ENCODE data around the gene ATAD3C.
"Not testable (repeated sequence)": the region's sequence is repeated elsewhere in the genome, so short reads cannot be mapped to it uniquely, and the experiment has no call there.

The ATAD3C gene

GRCh38 chr1:1504777-1505365, 55.4 kb downstream of the ATAD3C start:
- TF ChIP-seq CTCF (IDR thresholded peaks at IDR 0.05; ENCODE audit: low read depth, low read length, missing control alignments) = peak; percentile 63
- not testable (repeated sequence) for H3K4me3 ChIP-seq (ENCODE audit: low read depth, low read length); DNase-seq (ENCODE audit: low read depth)

GRCh38 chr1:1505366-1505798, 55.9 kb downstream of the ATAD3C start:
- TF ChIP-seq CTCF (IDR thresholded peaks at IDR 0.05; ENCODE audit: low read depth, low read length, missing control alignments) = peak; percentile 34
- DNase-seq (ENCODE audit: low read depth); H3K4me3 ChIP-seq (ENCODE audit: low read depth, low read length): not testable (repeated sequence)

GRCh38 chr1:1505801-1506200, 56.3 kb downstream of the ATAD3C start:
- DNase-seq (ENCODE audit: low read depth); H3K4me3 ChIP-seq (ENCODE audit: low read depth, low read length): not testable (repeated sequence)

- no peak overlapping the region for H3K4me3 ChIP-seq (ENCODE audit: low read depth, low read length)
- TF ChIP-seq CTCF (IDR thresholded peaks at IDR 0.05; ENCODE audit: low read depth, low read length, missing control alignments) = no peak
- DNase-seq (ENCODE audit: low read depth) = no peak
These were observed 57.8 kb downstream of the ATAD3C start for GRCh38 chr1:1507305-1507704.

GRCh38 chr1:1508775-1509464, 59.4 kb downstream of the ATAD3C start:
- DNase-seq (ENCODE audit: low read depth); H3K4me3 ChIP-seq (ENCODE audit: low read depth, low read length): not testable (repeated sequence)

- H3K4me3 ChIP-seq (ENCODE audit: low read depth, low read length) = not testable (repeated sequence)
These were observed 60.0 kb downstream of the ATAD3C start for GRCh38 chr1:1509465-1509850.

GRCh38 chr1:1510912-1511532, 61.5 kb downstream of the ATAD3C start:
- no peak for DNase-seq (ENCODE audit: low read depth)
- peak; percentile 2 for TF ChIP-seq CTCF (IDR thresholded peaks at IDR 0.05; ENCODE audit: low read depth, low read length, missing control alignments)

More at GRCh38 chr1:1509465-1509850, 60.0 kb downstream of the ATAD3C start:
- not testable (repeated sequence) for DNase-seq (ENCODE audit: low read depth)

GRCh38 chr1:1511533-1512285, 62.2 kb downstream of the ATAD3C start, which contains the start of gene ATAD3A:
Gene ATAD3A, plus strand, starts transcription at chr1:1512162. Its CDS starts 107 bp downstream, at chr1:1512269.
- H3K4me3 ChIP-seq (ENCODE audit: low read depth, low read length) = peak within 1 kb of the TSS; percentile 96
- DNase-seq (ENCODE audit: low read depth) = peak; percentile 89
- no peak for TF ChIP-seq CTCF (IDR thresholded peaks at IDR 0.05; ENCODE audit: low read depth, low read length, missing control alignments)

More at GRCh38 chr1:1510912-1511532, 61.5 kb downstream of the ATAD3C start:
- peak overlapping the region; percentile 96 for H3K4me3 ChIP-seq (ENCODE audit: low read depth, low read length)

GRCh38 chr1:1512425-1512824, 62.9 kb downstream of the ATAD3C start:
- H3K4me3 ChIP-seq (ENCODE audit: low read depth, low read length) = peak overlapping the region; percentile 96
- not testable (repeated sequence) for DNase-seq (ENCODE audit: low read depth)

GRCh38 chr1:1513675-1514074, 64.2 kb downstream of the ATAD3C start:
- not testable (repeated sequence) for DNase-seq (ENCODE audit: low read depth)
- peak overlapping the region; percentile 37 for H3K4me3 ChIP-seq (ENCODE audit: low read depth, low read length)

GRCh38 chr1:1514376-1514775, 64.9 kb downstream of the ATAD3C start:
- not testable (repeated sequence) for H3K4me3 ChIP-seq (ENCODE audit: low read depth, low read length); DNase-seq (ENCODE audit: low read depth)

GRCh38 chr1:1516923-1517322, 67.4 kb downstream of the ATAD3C start:
- H3K4me3 ChIP-seq (ENCODE audit: low read depth, low read length) = not testable (repeated sequence)

More at GRCh38 chr1:1516923-1517322, 67.4 kb downstream of the ATAD3C start:
- DNase-seq (ENCODE audit: low read depth) = not testable (repeated sequence)
